ENCODE data around the gene PLEKHM3.

DNA sequence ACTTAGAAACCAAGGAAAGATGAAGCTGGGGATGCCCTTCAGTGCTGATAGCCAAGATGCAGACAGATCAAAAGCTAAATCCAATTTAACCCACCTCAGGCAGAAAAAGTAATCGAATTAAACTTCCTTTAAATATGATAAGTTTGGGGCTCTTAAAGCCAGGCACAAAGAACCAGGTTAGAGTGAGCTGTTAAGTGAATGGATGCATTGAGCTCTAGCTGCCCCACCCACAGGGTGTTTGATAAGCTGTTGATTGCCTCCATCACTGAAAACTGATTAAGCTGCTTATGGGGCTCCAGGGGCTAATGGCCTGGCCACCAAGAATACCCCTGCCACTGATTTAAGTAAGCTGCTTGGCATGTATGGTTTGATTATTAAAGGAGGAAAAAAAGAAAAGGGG lies 119.8 kb downstream of the PLEKHM3 start:
- TF ChIP-seq, protein P1, sequence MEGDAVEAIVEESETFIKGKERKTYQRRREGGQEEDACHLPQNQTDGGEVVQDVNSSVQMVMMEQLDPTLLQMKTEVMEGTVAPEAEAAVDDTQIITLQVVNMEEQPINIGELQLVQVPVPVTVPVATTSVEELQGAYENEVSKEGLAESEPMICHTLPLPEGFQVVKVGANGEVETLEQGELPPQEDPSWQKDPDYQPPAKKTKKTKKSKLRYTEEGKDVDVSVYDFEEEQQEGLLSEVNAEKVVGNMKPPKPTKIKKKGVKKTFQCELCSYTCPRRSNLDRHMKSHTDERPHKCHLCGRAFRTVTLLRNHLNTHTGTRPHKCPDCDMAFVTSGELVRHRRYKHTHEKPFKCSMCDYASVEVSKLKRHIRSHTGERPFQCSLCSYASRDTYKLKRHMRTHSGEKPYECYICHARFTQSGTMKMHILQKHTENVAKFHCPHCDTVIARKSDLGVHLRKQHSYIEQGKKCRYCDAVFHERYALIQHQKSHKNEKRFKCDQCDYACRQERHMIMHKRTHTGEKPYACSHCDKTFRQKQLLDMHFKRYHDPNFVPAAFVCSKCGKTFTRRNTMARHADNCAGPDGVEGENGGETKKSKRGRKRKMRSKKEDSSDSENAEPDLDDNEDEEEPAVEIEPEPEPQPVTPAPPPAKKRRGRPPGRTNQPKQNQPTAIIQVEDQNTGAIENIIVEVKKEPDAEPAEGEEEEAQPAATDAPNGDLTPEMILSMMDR (IDR thresholded peaks at IDR 0.05) = no peak
- TF ChIP-seq CHD2 (IDR thresholded peaks at IDR 0.05; ENCODE audit: low read length, partially characterized antibody) (no peak), POLR2A (IDR thresholded peaks at IDR 0.05; ENCODE audit: low read length) (no peak), CBX8 (IDR thresholded peaks at IDR 0.05) (no peak), FOSL2 (IDR thresholded peaks at IDR 0.05) (no peak), FOSL2 (CRISPR knock-in tag; IDR thresholded peaks at IDR 0.05) (no peak), ELK1 (IDR thresholded peaks at IDR 0.05; ENCODE audit: low read depth, low read length) (no peak), PHF8 (IDR thresholded peaks at IDR 0.05; ENCODE audit: borderline replicate concordance, low read depth) (no peak), CEBPB (IDR thresholded peaks at IDR 0.05) (no peak), RNF2 (IDR thresholded peaks at IDR 0.05; ENCODE audit: borderline replicate concordance, low read depth) (no peak), ZC3H11A (IDR thresholded peaks at IDR 0.05) (no peak), MAFK (IDR thresholded peaks at IDR 0.05; ENCODE audit: partially characterized antibody) (no peak)
- TF ChIP-seq, protein P2, sequence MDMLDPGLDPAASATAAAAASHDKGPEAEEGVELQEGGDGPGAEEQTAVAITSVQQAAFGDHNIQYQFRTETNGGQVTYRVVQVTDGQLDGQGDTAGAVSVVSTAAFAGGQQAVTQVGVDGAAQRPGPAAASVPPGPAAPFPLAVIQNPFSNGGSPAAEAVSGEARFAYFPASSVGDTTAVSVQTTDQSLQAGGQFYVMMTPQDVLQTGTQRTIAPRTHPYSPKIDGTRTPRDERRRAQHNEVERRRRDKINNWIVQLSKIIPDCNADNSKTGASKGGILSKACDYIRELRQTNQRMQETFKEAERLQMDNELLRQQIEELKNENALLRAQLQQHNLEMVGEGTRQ (IDR thresholded peaks at IDR 0.05) = no peak
- TF ChIP-seq, protein P3, sequence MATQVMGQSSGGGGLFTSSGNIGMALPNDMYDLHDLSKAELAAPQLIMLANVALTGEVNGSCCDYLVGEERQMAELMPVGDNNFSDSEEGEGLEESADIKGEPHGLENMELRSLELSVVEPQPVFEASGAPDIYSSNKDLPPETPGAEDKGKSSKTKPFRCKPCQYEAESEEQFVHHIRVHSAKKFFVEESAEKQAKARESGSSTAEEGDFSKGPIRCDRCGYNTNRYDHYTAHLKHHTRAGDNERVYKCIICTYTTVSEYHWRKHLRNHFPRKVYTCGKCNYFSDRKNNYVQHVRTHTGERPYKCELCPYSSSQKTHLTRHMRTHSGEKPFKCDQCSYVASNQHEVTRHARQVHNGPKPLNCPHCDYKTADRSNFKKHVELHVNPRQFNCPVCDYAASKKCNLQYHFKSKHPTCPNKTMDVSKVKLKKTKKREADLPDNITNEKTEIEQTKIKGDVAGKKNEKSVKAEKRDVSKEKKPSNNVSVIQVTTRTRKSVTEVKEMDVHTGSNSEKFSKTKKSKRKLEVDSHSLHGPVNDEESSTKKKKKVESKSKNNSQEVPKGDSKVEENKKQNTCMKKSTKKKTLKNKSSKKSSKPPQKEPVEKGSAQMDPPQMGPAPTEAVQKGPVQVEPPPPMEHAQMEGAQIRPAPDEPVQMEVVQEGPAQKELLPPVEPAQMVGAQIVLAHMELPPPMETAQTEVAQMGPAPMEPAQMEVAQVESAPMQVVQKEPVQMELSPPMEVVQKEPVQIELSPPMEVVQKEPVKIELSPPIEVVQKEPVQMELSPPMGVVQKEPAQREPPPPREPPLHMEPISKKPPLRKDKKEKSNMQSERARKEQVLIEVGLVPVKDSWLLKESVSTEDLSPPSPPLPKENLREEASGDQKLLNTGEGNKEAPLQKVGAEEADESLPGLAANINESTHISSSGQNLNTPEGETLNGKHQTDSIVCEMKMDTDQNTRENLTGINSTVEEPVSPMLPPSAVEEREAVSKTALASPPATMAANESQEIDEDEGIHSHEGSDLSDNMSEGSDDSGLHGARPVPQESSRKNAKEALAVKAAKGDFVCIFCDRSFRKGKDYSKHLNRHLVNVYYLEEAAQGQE (IDR thresholded peaks at IDR 0.05) = no peak
- TF ChIP-seq, protein P4, sequence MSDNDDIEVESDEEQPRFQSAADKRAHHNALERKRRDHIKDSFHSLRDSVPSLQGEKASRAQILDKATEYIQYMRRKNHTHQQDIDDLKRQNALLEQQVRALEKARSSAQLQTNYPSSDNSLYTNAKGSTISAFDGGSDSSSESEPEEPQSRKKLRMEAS (IDR thresholded peaks at IDR 0.05) = no peak

Data from A549 (cell line).